Right lobe of liver (tissue), 6 donors: ENCODE measurements around the gene PRH2. TPM values are rescaled to one million over a fixed set of nuclear protein-coding genes. Genes with fewer than 3 reads are reported as not detected.
A peak's percentile ranks its signal among the peaks of the same experiment; 100 is the strongest.

ENCODE experiments used
- ATAC-seq, 4 donors: fragments of 200-7000 bp; cut with Tn5 transposase; one replicate each; pipeline ENCODE4 v1.9.1; 2020; ENCODE audit warnings: mild to moderate bottlenecking in 4 of 4, moderate library complexity in 4 of 4
- DNase-seq, 3 donors: peaks; one replicate each; pipeline ENCODE4 v3.0.0-alpha.2; 2020
- H3K27ac ChIP-seq, 3 donors: fragments of 200-600 bp; one replicate each; pipeline ENCODE4 v1.8.0; 2022
- H3K27me3 ChIP-seq, 2 donors: fragments of 200-600 bp; one replicate each; pipeline ENCODE4 v1.8.0; 2022
- H3K36me3 ChIP-seq, 4 donors: fragments of 200-600 bp; sonication (generic) in 1 of 4; one replicate each; pipeline versions ENCODE4 v1.5.1 to v1.8.0; 2017 to 2022; ENCODE audit warnings: control low read depth in 1 of 4
- H3K4me1 ChIP-seq, 4 donors: fragments of 200-600 bp; sonication (generic) in 1 of 4; one replicate each; pipeline versions ENCODE4 v1.5.1 to v1.8.0; 2017 to 2022; ENCODE audit warnings: control low read depth in 1 of 4
- H3K4me3 ChIP-seq, 3 donors: fragments of 200-600 bp; one replicate each; pipeline ENCODE4 v1.8.0; 2022
- H3K9me3 ChIP-seq, 4 donors: fragments of 200-600 bp; sonication (generic) in 1 of 4; one replicate each; pipeline versions ENCODE4 v1.5.1 to v1.8.0; 2017 to 2022; ENCODE audit warnings: control low read depth in 1 of 4
- POLR2A ChIP-seq: fragments of 450-650 bp; IDR thresholded peaks from one replicate; pipeline ENCODE4 v1.6.1; 2017; ENCODE audit warnings: antibody characterized with exemption, mild to moderate bottlenecking
- WGBS: methylation state at CpG from one replicate; pipeline ENCODE4 v1.1.6; 2018; ENCODE audit warnings: low coverage, low lambda C conversion rate; ENCODE audit not compliant: insufficient coverage; ENCODE audit errors: missing lambda C conversion rate; 5-methylcytosine and 5-hydroxymethylcytosine counted together
- intact Hi-C, 2 donors: fragments of 100-400 bp; cut with DNase I; formaldehyde crosslinking; loops; one replicate each; pipeline versions ENCODE4 v1.11.2 to v1.14.1; 2022
- total RNA-seq, 6 experiments: library from RNA; depleted of rRNA in 2 of 6; stranded (reverse); fragments of >200 nt in 2 of 6; fragmentation: NEBNext Ultra II Directional in 3 of 6; extraction: Animal tissue kit (Norgen Biotek cat#: 25700) in 3 of 6; gene quantifications; one replicate each; pipeline versions ENCODE4 v1.1.0 to v1.2.4, GENCODE V29; 2016 to 2023
- TF ChIP-seq, protein P1 (sequence below), 4 donors: fragments of 200-600 bp in 3 of 4; fragments of 450-650 bp in 1 of 4; IDR thresholded peaks; one replicate each; pipeline versions ENCODE4 v1.5.1 to v1.8.0; 2016 to 2022; ENCODE audit warnings: antibody characterized with exemption in 4 of 4, mild to moderate bottlenecking in 2 of 4
- donor health status: DM: no; HTN: yes; CAD: no.
- donor health status: DM: no; HTN: no; CAD: no.
- donor health status: DM: no; HTN: no; CAD: no.
- donor health status: DM: no; HTN: yes; CAD: no.
- donor health status: DM: no; HTN: yes; CAD: no.

The PRH2 gene
- total RNA-seq, 6 experiments from 2014 or later = not detected

GRCh38 chr12:10968765-10969456 lies 39.9 kb downstream of the PRH2 start:
- ATAC-seq (peak; percentile 93 to 99 (median 96)), DNase-seq (peak; percentile 29 to 76 (median 64))
- WGBS = 60% methylated on average over 13 of the region's 15 CpGs
- intact Hi-C loops = no loop called here
- H3K27ac ChIP-seq = no peak overlapping the region
- no peak for TF ChIP-seq POLR2A
- TF ChIP-seq, protein P1, sequence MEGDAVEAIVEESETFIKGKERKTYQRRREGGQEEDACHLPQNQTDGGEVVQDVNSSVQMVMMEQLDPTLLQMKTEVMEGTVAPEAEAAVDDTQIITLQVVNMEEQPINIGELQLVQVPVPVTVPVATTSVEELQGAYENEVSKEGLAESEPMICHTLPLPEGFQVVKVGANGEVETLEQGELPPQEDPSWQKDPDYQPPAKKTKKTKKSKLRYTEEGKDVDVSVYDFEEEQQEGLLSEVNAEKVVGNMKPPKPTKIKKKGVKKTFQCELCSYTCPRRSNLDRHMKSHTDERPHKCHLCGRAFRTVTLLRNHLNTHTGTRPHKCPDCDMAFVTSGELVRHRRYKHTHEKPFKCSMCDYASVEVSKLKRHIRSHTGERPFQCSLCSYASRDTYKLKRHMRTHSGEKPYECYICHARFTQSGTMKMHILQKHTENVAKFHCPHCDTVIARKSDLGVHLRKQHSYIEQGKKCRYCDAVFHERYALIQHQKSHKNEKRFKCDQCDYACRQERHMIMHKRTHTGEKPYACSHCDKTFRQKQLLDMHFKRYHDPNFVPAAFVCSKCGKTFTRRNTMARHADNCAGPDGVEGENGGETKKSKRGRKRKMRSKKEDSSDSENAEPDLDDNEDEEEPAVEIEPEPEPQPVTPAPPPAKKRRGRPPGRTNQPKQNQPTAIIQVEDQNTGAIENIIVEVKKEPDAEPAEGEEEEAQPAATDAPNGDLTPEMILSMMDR (IDR thresholded peaks at IDR 0.05) = no peak
- H3K36me3 ChIP-seq = no peaks in the 10 kb centered on the region
- no peaks in the 10 kb centered on the region for H3K27me3 ChIP-seq
- no peak overlapping the region for H3K4me3 ChIP-seq
- peaks cover 0 to 10% (median 2%) of the 10 kb centered on the region in 4 donors for H3K4me1 ChIP-seq
- no peaks in the 10 kb centered on the region for H3K9me3 ChIP-seq

- no peak for ATAC-seq
- TF ChIP-seq POLR2A = no peak
- TF ChIP-seq, protein P1 (IDR thresholded peaks at IDR 0.05) = no peak
- WGBS = 84% methylated on average over 3 of the region's 3 CpGs
These were observed 45.9 kb downstream of the PRH2 start for GRCh38 chr12:10974965-10975364.

DNA sequence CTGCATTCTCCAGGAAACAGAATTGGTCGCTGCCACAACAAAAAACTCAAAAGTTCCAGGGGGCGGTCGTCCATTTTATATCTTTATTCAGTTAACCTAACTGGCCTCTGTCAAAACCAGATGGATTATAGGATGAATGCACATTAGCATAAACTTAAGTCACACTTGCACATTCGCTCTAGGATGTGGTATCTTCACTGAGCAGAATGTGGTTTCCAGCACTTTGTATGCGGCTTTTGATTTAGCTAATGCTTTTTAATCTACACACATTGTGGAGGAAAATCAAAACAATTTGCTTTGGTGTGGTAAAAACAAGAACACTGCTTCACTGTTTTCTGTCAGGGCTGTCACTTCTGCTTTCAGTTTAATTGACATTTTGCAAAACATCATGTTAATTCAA lies 53.2 kb downstream of the PRH2 start:
- no peak for DNase-seq
- no peaks in the 10 kb centered on the region for H3K9me3 ChIP-seq
- no peaks in the 10 kb centered on the region for H3K36me3 ChIP-seq
- H3K4me3 ChIP-seq = no peak overlapping the region
- TF ChIP-seq, protein P1 (IDR thresholded peaks at IDR 0.05) = no peak
- no peak for TF ChIP-seq POLR2A
- WGBS = 92% methylated on average over 5 of the region's 5 CpGs
- no peaks in the 10 kb centered on the region for H3K27me3 ChIP-seq
- intact Hi-C loops = no loop called here
- ATAC-seq = no peak
- no peak overlapping the region for H3K27ac ChIP-seq
- H3K4me1 ChIP-seq = no peaks in the 10 kb centered on the region

More at GRCh38 chr12:10974965-10975364, 45.9 kb downstream of the PRH2 start:
- Histone ChIP-seq H3K4me3 (no peak overlapping the region), H3K9me3 (no peaks in the 10 kb centered on the region), H3K27ac (no peak overlapping the region), H3K27me3 (no peaks in the 10 kb centered on the region), H3K36me3 (no peaks in the 10 kb centered on the region), H3K4me1 (no peaks in the 10 kb centered on the region)
- intact Hi-C loops = no loop called here
- DNase-seq = no peak

Other genes starting within 250 kb of the PRH2 start
- gene YBX3, start 205.9 kb upstream of the PRH2 start, total RNA-seq = 10 to 100 TPM; 16.0 to 34.2 (median 23.2) TPM
- not detected for gene TAS2R7, start 126.6 kb upstream of the PRH2 start, total RNA-seq
- not detected for gene TAS2R8, start 122.0 kb upstream of the PRH2 start, total RNA-seq
- not detected for gene TAS2R9, start 119.1 kb upstream of the PRH2 start, total RNA-seq
- gene TAS2R10, start 102.9 kb upstream of the PRH2 start, total RNA-seq = under 1 TPM in 3 of 6 experiments, not detected in 3; 0.37 to 0.65 (median 0.39) TPM
- 1 to 10 TPM in 2 of 6 experiments, under 1 TPM in 4; 0.68 to 1.6 (median 0.99) TPM for gene PRR4, start 79.8 kb upstream of the PRH2 start, total RNA-seq
- gene PRH1, start 45.0 kb upstream of the PRH2 start, total RNA-seq = 10 to 100 TPM in 3 of 6 experiments, 1 to 10 TPM in 3; 6.7 to 20.3 (median 10.1) TPM
- gene TAS2R13, start 19.7 kb upstream of the PRH2 start, total RNA-seq = 1 to 10 TPM in 2 of 6 experiments, under 1 TPM in 4; 0.51 to 2.4 (median 0.81) TPM
- gene TAS2R14, start 10.0 kb downstream of the PRH2 start, total RNA-seq = 1 to 10 TPM in 3 of 6 experiments, under 1 TPM in 3; 0.81 to 4.2 (median 1.6) TPM
- 1 to 10 TPM in 2 of 6 experiments, under 1 TPM in 4; 0.60 to 1.7 (median 0.78) TPM for gene TAS2R50, start 57.7 kb downstream of the PRH2 start, total RNA-seq
- gene TAS2R20, start 69.1 kb downstream of the PRH2 start, total RNA-seq = 1 to 10 TPM in 4 of 6 experiments, under 1 TPM in 2; 0.46 to 3.0 (median 1.6) TPM
- 1 to 10 TPM; 1.1 to 3.8 (median 1.8) TPM for gene TAS2R19, start 93.4 kb downstream of the PRH2 start, total RNA-seq
- 1 to 10 TPM in 5 of 6 experiments, under 1 TPM in 1; 0.95 to 4.9 (median 2.3) TPM for gene TAS2R31, start 102.2 kb downstream of the PRH2 start, total RNA-seq
- 1 to 10 TPM in 3 of 6 experiments, under 1 TPM in 3; 0.51 to 2.6 (median 0.88) TPM for gene TAS2R46, start 133.1 kb downstream of the PRH2 start, total RNA-seq
- gene TAS2R43, start 163.1 kb downstream of the PRH2 start, total RNA-seq = 1 to 10 TPM in 2 of 6 experiments, under 1 TPM in 3, not detected in 1; 0.37 to 2.8 (median 0.49) TPM
- 1 to 10 TPM; 1.2 to 5.1 (median 2.0) TPM for gene TAS2R30, start 205.4 kb downstream of the PRH2 start, total RNA-seq
- 1 to 10 TPM; 5.4 to 9.4 (median 6.3) TPM for gene SMIM10L1, start 242.0 kb downstream of the PRH2 start, total RNA-seq